WERI-Rb-1 (cell line): ENCODE measurements around the gene USP6NL.

Experiments
- DNase-seq: peaks from one replicate; pipeline ENCODE4 v3.0.0-alpha.2; 2020
- H3K27ac ChIP-seq: fragments of 250-450 bp; sonication (Bioruptor Pico); 2 replicates; pipeline ENCODE4 v1.5.1; 2020; ENCODE audit warnings: mild to moderate bottlenecking, moderate library complexity
- H3K27me3 ChIP-seq: fragments of 250-450 bp; sonication (Bioruptor Pico); 2 replicates; pipeline ENCODE4 v1.5.1; 2021; ENCODE audit warnings: mild to moderate bottlenecking, low read depth, moderate library complexity; ENCODE audit not compliant: insufficient read depth, severe bottlenecking
- H3K36me3 ChIP-seq: fragments of 250-450 bp; sonication (Bioruptor Pico); 2 replicates; pipeline ENCODE4 v1.5.1; 2020; ENCODE audit warnings: mild to moderate bottlenecking, moderate library complexity
- H3K4me3 ChIP-seq: 2 replicates; pipeline ENCODE4 v1.5.1; 2011; ENCODE audit warnings: low read depth, mild to moderate bottlenecking, control low read depth, low read length
- H3K9me3 ChIP-seq: fragments of 250-450 bp; sonication (Bioruptor Pico); 2 replicates; pipeline ENCODE4 v1.5.1; 2021; ENCODE audit warnings: mild to moderate bottlenecking, moderate library complexity; ENCODE audit not compliant: severe bottlenecking
- CTCF ChIP-seq: IDR thresholded peaks from 2 replicates; pipeline ENCODE4 v1.5.1; 2011; ENCODE audit warnings: low read depth, mild to moderate bottlenecking, control low read depth, inconsistent platforms, low read length

The USP6NL gene

GRCh38 chr10:11488126-11488525 is 123.3 kb downstream of the USP6NL start:
- Histone ChIP-seq H3K9me3 (no peaks in the 10 kb centered on the region), H3K27ac (no peak overlapping the region), H3K27me3 (no peaks in the 10 kb centered on the region), H3K4me3 (no peak overlapping the region), H3K36me3 (no peaks in the 10 kb centered on the region)
- no peak for TF ChIP-seq CTCF
- no peak for DNase-seq

GRCh38 chr10:11483201-11484148 is 128.0 kb downstream of the USP6NL start:
- DNase-seq: no peak
- Histone ChIP-seq H3K9me3 (no peaks in the 10 kb centered on the region), H3K27me3 (no peaks in the 10 kb centered on the region), H3K4me3 (no peak overlapping the region), H3K27ac (no peak overlapping the region), H3K36me3 (no peaks in the 10 kb centered on the region)
- TF ChIP-seq CTCF: no peak

GRCh38 chr10:11482306-11482705 is 129.1 kb downstream of the USP6NL start:
- H3K27me3 ChIP-seq: no peaks in the 10 kb centered on the region
- no peaks in the 10 kb centered on the region for H3K36me3 ChIP-seq
- no peak for DNase-seq
- H3K9me3 ChIP-seq: no peaks in the 10 kb centered on the region
- no peak for TF ChIP-seq CTCF
- H3K27ac ChIP-seq: no peak overlapping the region
- no peak overlapping the region for H3K4me3 ChIP-seq

- Histone ChIP-seq H3K36me3 (no peaks in the 10 kb centered on the region), H3K9me3 (no peaks in the 10 kb centered on the region), H3K27ac (no peak overlapping the region), H3K27me3 (no peaks in the 10 kb centered on the region), H3K4me3 (no peak overlapping the region)
- DNase-seq: no peak
- no peak for TF ChIP-seq CTCF
Observed at GRCh38 chr10:11480687-11481086, 130.8 kb downstream of the USP6NL start.

- TF ChIP-seq CTCF: no peak
- H3K36me3 ChIP-seq: no peaks in the 10 kb centered on the region
- H3K9me3 ChIP-seq: no peaks in the 10 kb centered on the region
- H3K4me3 ChIP-seq: no peak overlapping the region
- no peak for DNase-seq
- no peaks in the 10 kb centered on the region for H3K27me3 ChIP-seq
- H3K27ac ChIP-seq: no peak overlapping the region
Observed at GRCh38 chr10:11479300-11479699, 132.2 kb downstream of the USP6NL start.
